ENCODE data around the gene MTA3. TPM values are rescaled to one million over a fixed set of nuclear protein-coding genes. Genes with fewer than 3 reads are reported as not detected.

MTA3 gene
- 21.7 and 23.7 TPM in 2 replicates for total RNA-seq

GRCh38 chr2:42568401-42569115 is at the start of gene MTA3:
MTA3 (plus strand) TSS chr2:42568632; CDS start chr2:42568746, 114 bp downstream.

GRCh38 chr2:42764096-42764495 is 195.7 kb downstream of the MTA3 start, which contains the start of gene OXER1:
OXER1 (minus strand) TSS chr2:42764135; CDS start chr2:42764062, 73 bp downstream.

GRCh38 chr2:42792583-42793333 is 224.3 kb downstream of the MTA3 start, which contains the start of gene HAAO:
HAAO (minus strand) TSS chr2:42792583; CDS start chr2:42792536, 47 bp downstream.

Other genes with a start within 250 kb of the MTA3 start
- 129 and 158 TPM in 2 replicates for gene COX7A2L, start 207.4 kb upstream of the MTA3 start, total RNA-seq
- not detected in 2 replicates for gene KCNG3, start 74.7 kb upstream of the MTA3 start, total RNA-seq
- gene OXER1, start 195.5 kb downstream of the MTA3 start, total RNA-seq = 0.13 TPM in 1 of 2 replicates, not detected in the other
- gene HAAO, start 224.0 kb downstream of the MTA3 start, total RNA-seq = 0.85 TPM in 1 of 2 replicates, not detected in the other